Measurements from ENCODE around the gene AGRN.
A peak's percentile ranks its signal among the peaks of the same experiment; 100 is the strongest.

The AGRN gene

DNA sequence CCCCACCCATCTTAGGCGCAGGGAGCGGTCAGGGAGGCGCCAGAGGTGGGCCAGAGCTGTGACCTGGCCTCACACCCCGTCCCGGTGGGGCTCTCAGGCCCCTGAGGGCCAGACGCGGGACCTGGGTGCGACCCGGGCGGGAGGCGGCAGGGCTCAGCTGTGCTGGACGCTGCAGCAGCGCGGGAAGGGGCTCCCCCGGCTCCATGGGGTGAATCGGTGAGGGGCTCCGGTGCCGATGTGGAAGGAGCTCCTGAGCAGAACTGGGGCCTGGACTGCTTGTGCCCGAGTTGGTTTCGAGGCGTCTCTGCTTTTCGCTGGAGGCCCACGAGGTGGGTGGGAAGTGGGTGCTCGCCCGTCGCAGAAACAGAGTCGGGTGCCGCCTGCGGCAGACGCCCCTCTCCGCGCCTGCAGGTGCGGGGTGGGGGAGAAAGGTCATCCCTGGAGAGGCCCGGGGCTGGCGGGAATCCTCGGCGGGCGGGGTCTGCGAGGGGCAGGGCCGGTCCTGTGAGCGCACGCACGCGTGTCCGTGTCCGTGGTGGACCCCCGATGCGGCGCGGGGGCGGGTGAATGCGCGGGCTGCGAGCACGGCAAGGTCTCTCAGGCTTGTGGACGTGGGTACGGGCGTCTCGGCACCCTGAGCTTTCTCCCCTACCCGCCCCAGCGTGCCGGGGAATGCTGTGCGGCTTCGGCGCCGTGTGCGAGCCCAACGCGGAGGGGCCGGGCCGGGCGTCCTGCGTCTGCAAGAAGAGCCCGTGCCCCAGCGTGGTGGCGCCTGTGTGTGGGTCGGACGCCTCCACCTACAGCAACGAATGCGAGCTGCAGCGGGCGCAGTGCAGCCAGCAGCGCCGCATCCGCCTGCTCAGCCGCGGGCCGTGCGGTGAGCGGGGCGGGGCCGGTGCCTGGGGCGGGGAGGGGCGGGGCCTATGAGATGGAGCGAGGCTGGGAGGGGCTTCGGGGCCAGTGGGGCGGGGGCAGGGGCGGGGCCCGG is 20.4 kb downstream of the AGRN start:
- peak overlapping the region; percentile 36; the same call in 1 of the 2 replicates for H3K9ac ChIP-seq (ENCODE audit: low read depth, low read length)
- H3K9me3 ChIP-seq (ENCODE audit: control insufficient read depth, insufficient read depth, low read length): no peaks in the 10 kb centered on the region
- H3K36me3 ChIP-seq (ENCODE audit: insufficient read depth, low read length): no peaks in the 10 kb centered on the region; the same call in 1 of the 2 replicates
- no peaks in the 10 kb centered on the region for H3K4me1 ChIP-seq (ENCODE audit: insufficient read depth, low read length)

DNA sequence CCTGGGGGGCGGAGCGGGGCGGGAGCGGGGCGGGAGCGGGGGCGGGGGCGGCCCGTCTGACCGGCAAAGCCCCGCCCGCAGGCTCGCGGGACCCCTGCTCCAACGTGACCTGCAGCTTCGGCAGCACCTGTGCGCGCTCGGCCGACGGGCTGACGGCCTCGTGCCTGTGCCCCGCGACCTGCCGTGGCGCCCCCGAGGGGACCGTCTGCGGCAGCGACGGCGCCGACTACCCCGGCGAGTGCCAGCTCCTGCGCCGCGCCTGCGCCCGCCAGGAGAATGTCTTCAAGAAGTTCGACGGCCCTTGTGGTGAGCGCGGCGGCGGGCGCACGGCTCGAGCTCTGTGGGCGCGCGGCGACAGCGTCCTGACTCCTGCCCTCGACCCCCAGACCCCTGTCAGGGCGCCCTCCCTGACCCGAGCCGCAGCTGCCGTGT is 21.2 kb downstream of the AGRN start:
- H3K9ac ChIP-seq (ENCODE audit: low read depth, low read length): no peak overlapping the region; the same call in 1 of the 2 replicates
- no peaks in the 10 kb centered on the region for H3K9me3 ChIP-seq (ENCODE audit: control insufficient read depth, insufficient read depth, low read length)
- H3K4me1 ChIP-seq (ENCODE audit: insufficient read depth, low read length): no peaks in the 10 kb centered on the region
- H3K36me3 ChIP-seq (ENCODE audit: insufficient read depth, low read length): peaks cover 6% of the 10 kb centered on the region; the same call in 1 of the 2 replicates

DNA sequence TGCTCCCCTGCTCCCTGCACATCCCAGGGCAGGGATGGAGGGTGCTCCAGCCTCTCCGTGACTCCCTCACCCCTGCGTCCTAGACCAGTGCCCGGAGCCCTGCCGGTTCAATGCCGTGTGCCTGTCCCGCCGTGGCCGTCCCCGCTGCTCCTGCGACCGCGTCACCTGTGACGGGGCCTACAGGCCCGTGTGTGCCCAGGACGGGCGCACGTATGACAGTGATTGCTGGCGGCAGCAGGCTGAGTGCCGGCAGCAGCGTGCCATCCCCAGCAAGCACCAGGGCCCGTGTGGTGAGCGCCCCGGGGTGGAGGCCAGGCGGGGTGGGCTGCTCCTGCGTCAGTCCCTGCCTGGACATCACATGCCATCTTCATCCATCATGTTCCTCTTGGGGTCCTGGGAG is 22.0 kb downstream of the AGRN start:
- H3K9me3 ChIP-seq (ENCODE audit: control insufficient read depth, insufficient read depth, low read length): no peaks in the 10 kb centered on the region
- no peaks in the 10 kb centered on the region for H3K4me1 ChIP-seq (ENCODE audit: insufficient read depth, low read length)
- H3K36me3 ChIP-seq (ENCODE audit: insufficient read depth, low read length): peaks cover 6% of the 10 kb centered on the region; the same call in 1 of the 2 replicates
- no peak overlapping the region for H3K9ac ChIP-seq (ENCODE audit: low read depth, low read length)

DNA sequence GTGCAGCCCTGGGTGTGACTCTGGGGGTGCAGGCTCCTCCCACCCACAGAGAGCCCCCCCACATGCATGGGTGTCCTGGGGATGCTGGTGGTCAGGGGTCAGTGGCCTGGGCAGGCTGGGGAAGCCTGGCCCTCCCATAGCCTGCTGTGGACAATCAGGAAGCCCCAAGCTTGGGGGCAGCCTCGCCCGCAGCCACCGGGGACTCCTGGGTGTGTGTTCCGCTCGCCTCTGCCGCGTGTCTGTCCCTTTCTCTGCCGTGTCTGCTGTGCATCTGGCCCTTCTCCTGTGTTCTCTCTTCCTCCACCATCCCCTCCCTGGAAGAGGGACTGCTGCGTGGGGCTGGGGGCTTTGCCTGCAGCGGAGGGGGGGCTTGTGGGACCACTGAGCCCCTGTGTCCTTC is 22.9 kb downstream of the AGRN start:
- no peak overlapping the region for H3K9ac ChIP-seq (ENCODE audit: low read depth, low read length)
- H3K36me3 ChIP-seq (ENCODE audit: insufficient read depth, low read length): peaks cover 6% of the 10 kb centered on the region; the same call in 1 of the 2 replicates
- no peaks in the 10 kb centered on the region for H3K9me3 ChIP-seq (ENCODE audit: control insufficient read depth, insufficient read depth, low read length)
- no peaks in the 10 kb centered on the region for H3K4me1 ChIP-seq (ENCODE audit: insufficient read depth, low read length)

DNA sequence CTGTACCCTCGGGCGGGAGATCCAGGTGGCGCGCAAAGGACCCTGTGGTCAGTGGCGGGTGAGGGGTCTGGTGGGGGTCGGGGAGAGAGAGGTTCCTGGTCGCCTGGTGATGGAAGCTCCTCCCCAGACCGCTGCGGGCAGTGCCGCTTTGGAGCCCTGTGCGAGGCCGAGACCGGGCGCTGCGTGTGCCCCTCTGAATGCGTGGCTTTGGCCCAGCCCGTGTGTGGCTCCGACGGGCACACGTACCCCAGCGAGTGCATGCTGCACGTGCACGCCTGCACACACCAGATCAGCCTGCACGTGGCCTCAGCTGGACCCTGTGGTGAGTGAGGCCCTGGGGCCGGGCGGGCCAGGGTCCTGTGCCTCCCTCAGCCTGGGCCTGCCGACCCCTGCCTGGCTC is 23.5 kb downstream of the AGRN start:
- Histone ChIP-seq H3K9me3 (ENCODE audit: control insufficient read depth, insufficient read depth, low read length) (no peaks in the 10 kb centered on the region), H3K9ac (ENCODE audit: low read depth, low read length) (no peak overlapping the region), H3K4me1 (ENCODE audit: insufficient read depth, low read length) (no peaks in the 10 kb centered on the region), H3K36me3 (ENCODE audit: insufficient read depth, low read length) (peaks cover 6% of the 10 kb centered on the region; the same call in 1 of the 2 replicates)

DNA sequence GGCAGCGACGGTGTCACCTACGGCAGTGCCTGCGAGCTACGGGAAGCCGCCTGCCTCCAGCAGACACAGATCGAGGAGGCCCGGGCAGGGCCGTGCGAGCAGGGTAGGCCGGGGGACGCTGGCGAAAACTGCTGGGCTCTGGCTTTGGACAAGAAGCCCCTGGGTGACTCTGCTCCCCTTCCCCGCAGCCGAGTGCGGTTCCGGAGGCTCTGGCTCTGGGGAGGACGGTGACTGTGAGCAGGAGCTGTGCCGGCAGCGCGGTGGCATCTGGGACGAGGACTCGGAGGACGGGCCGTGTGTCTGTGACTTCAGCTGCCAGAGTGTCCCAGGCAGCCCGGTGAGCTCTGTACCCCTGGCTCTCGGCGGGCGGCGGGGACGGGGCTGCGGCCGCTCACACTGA is 24.0 kb downstream of the AGRN start:
- Histone ChIP-seq H3K9me3 (ENCODE audit: control insufficient read depth, insufficient read depth, low read length) (no peaks in the 10 kb centered on the region), H3K4me1 (ENCODE audit: insufficient read depth, low read length) (no peaks in the 10 kb centered on the region), H3K9ac (ENCODE audit: low read depth, low read length) (no peak overlapping the region), H3K36me3 (ENCODE audit: insufficient read depth, low read length) (peaks cover 6% of the 10 kb centered on the region; the same call in 1 of the 2 replicates)

DNA sequence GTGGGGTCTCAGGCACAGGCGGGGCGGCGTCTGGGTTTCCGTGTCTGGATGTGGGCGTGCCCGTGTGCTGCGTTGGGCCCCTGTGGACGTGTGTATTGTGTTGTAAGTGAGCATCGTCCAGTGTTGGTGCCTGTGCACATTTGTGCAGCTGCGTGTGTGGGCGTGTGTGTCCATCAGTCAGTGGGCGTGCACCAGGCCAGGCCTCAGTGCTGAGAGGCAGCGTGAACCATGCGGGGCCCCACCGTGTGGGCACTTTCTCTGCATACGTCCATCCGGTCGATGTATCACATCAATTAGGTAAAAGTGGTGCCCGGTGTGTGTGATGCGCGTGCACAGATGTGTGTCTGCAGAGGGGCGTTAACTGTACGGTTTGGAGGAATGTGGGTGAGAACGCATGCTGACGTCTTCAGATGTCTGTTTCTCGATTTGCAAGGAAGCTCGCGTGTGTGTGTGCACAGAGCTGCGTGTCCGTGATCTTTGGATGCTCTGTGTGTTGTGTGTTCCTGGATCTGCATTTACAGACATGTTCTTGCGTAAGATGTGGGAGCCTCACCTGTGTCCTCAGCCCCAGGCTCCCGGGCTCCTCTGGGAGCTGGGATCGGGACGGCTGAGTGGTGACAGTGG is 24.6 kb downstream of the AGRN start:
- H3K9me3 ChIP-seq (ENCODE audit: control insufficient read depth, insufficient read depth, low read length): no peaks in the 10 kb centered on the region
- peaks cover 6% of the 10 kb centered on the region; the same call in 1 of the 2 replicates for H3K36me3 ChIP-seq (ENCODE audit: insufficient read depth, low read length)
- H3K9ac ChIP-seq (ENCODE audit: low read depth, low read length): no peak overlapping the region
- no peaks in the 10 kb centered on the region for H3K4me1 ChIP-seq (ENCODE audit: insufficient read depth, low read length)

DNA sequence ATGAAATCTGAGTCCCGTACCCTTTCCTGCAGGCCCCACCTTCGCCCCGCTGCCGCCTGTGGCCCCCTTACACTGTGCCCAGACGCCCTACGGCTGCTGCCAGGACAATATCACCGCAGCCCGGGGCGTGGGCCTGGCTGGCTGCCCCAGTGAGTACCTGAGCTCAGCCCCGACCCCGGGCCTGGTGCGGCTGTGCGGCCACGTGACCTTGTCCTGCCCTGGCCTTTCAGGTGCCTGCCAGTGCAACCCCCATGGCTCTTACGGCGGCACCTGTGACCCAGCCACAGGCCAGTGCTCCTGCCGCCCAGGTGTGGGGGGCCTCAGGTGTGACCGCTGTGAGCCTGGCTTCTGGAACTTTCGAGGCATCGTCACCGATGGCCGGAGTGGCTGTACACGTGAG is 25.2 kb downstream of the AGRN start:
- Histone ChIP-seq H3K4me1 (ENCODE audit: insufficient read depth, low read length) (no peaks in the 10 kb centered on the region), H3K36me3 (ENCODE audit: insufficient read depth, low read length) (peaks cover 6% of the 10 kb centered on the region; the same call in 1 of the 2 replicates), H3K9me3 (ENCODE audit: control insufficient read depth, insufficient read depth, low read length) (no peaks in the 10 kb centered on the region), H3K9ac (ENCODE audit: low read depth, low read length) (no peak overlapping the region)

DNA sequence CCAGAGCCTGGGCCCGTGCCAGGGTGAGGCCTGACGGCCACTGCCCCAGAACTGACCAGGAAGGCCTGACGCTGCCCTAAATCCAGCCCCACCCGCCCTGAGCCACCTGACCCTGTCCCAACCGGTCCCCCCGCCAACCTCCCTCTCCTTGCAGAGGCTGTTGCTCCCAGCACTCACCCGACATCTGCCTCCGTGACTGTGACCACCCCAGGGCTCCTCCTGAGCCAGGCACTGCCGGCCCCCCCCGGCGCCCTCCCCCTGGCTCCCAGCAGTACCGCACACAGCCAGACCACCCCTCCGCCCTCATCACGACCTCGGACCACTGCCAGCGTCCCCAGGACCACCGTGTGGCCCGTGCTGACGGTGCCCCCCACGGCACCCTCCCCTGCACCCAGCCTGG is 26.3 kb downstream of the AGRN start:
- Histone ChIP-seq H3K9ac (ENCODE audit: low read depth, low read length) (no peak overlapping the region), H3K4me1 (ENCODE audit: insufficient read depth, low read length) (no peaks in the 10 kb centered on the region), H3K9me3 (ENCODE audit: control insufficient read depth, insufficient read depth, low read length) (no peaks in the 10 kb centered on the region), H3K36me3 (ENCODE audit: insufficient read depth, low read length) (peaks cover 6% of the 10 kb centered on the region; the same call in 1 of the 2 replicates)

DNA sequence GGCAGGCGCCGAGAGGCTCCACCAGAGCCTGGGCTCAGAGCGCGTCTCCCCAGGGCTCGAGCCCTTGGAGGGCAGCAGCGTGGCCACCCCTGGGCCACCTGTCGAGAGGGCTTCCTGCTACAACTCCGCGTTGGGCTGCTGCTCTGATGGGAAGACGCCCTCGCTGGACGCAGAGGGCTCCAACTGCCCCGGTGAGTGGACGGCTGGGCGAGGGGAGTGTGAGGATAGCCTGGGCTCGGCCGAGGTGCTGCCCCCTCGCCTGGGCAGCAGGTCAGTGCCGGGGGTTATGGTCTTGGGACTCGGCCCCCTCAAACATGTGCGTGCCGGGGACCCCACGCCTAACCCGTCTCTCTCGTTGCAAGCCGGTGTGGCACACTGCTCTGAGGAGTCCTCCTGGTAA is 26.8 kb downstream of the AGRN start:
- no peaks in the 10 kb centered on the region for H3K4me1 ChIP-seq (ENCODE audit: insufficient read depth, low read length)
- H3K9me3 ChIP-seq (ENCODE audit: control insufficient read depth, insufficient read depth, low read length): no peaks in the 10 kb centered on the region
- H3K36me3 ChIP-seq (ENCODE audit: insufficient read depth, low read length): peaks cover 6% of the 10 kb centered on the region; the same call in 1 of the 2 replicates
- no peak overlapping the region for H3K9ac ChIP-seq (ENCODE audit: low read depth, low read length)

DNA sequence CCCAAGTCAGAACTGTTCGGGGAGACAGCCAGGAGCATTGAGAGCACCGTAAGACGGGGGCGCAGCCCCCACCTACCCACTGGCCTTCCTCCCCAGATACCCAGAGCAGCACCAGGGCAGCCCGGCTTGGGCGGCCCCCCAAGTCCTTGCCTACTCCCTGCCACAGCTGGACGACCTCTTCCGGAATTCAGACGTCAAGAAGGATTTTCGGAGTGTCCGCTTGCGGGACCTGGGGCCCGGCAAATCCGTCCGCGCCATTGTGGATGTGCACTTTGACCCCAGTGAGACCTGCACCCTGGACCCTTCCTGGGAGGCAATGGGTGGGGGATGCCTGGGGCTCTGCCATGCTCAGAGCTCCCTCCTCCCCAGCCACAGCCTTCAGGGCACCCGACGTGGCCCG is 27.5 kb downstream of the AGRN start:
- peaks cover 12% of the 10 kb centered on the region for H3K36me3 ChIP-seq (ENCODE audit: insufficient read depth, low read length)
- H3K9me3 ChIP-seq (ENCODE audit: control insufficient read depth, insufficient read depth, low read length): no peaks in the 10 kb centered on the region
- H3K4me1 ChIP-seq (ENCODE audit: insufficient read depth, low read length): no peaks in the 10 kb centered on the region
- H3K9ac ChIP-seq (ENCODE audit: low read depth, low read length): no peak overlapping the region

DNA sequence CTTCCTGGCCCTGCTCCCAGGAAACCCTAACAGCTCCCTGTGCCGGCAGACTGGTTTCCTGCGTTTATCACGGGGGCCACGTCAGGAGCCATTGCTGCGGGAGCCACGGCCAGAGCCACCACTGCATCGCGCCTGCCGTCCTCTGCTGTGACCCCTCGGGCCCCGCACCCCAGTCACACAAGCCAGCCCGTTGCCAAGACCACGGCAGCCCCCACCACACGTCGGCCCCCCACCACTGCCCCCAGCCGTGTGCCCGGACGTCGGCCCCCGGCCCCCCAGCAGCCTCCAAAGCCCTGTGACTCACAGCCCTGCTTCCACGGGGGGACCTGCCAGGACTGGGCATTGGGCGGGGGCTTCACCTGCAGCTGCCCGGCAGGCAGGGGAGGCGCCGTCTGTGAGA is 28.0 kb downstream of the AGRN start:
- Histone ChIP-seq H3K36me3 (ENCODE audit: insufficient read depth, low read length) (peaks cover 12% of the 10 kb centered on the region; the same call in 1 of the 2 replicates), H3K9ac (ENCODE audit: low read depth, low read length) (no peak overlapping the region), H3K4me1 (ENCODE audit: insufficient read depth, low read length) (no peaks in the 10 kb centered on the region), H3K9me3 (ENCODE audit: control insufficient read depth, insufficient read depth, low read length) (no peaks in the 10 kb centered on the region)

DNA sequence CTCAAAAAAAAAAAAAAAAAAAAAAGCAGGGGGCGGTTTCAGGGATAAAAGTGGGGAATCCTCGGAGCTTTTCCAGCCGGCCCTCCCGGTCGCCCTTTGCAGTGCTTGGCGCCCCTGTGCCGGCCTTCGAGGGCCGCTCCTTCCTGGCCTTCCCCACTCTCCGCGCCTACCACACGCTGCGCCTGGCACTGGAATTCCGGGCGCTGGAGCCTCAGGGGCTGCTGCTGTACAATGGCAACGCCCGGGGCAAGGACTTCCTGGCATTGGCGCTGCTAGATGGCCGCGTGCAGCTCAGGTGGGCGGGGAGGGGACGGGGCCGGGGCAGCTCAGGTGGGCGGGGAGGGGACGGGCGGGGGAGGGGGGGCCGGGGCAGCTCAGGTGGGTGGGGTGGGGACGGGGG is 28.8 kb downstream of the AGRN start:
- no peaks in the 10 kb centered on the region for H3K9me3 ChIP-seq (ENCODE audit: control insufficient read depth, insufficient read depth, low read length)
- H3K4me1 ChIP-seq (ENCODE audit: insufficient read depth, low read length): no peaks in the 10 kb centered on the region
- H3K9ac ChIP-seq (ENCODE audit: low read depth, low read length): no peak overlapping the region
- H3K36me3 ChIP-seq (ENCODE audit: insufficient read depth, low read length): peaks cover 12% of the 10 kb centered on the region; the same call in 1 of the 2 replicates

DNA sequence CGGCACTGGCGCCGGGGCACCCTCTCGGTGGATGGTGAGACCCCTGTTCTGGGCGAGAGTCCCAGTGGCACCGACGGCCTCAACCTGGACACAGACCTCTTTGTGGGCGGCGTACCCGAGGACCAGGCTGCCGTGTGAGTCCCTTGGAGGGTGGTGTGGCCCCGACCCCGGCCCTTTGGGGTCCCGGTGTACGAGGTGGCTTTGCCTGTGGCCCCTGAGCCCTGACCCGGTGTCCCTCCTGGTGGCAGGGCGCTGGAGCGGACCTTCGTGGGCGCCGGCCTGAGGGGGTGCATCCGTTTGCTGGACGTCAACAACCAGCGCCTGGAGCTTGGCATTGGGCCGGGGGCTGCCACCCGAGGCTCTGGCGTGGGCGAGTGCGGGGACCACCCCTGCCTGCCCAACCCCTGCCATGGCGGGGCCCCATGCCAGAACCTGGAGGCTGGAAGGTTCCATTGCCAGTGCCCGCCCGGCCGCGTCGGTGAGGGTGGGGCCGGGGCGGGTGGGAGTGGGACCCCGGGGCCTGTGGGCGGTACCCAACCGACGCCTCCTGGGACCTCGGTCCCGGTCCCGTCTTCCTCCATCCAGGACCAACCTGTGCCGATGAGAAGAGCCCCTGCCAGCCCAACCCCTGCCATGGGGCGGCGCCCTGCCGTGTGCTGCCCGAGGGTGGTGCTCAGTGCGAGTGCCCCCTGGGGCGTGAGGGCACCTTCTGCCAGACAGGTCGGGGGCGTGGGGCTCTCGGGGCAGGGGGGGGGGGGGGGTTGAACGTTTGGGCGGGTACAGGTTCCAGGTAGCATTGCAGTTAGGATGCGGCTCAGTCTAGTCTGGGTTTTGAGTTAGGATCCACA is 29.6 kb downstream of the AGRN start:
- Histone ChIP-seq H3K36me3 (ENCODE audit: insufficient read depth, low read length) (peaks cover 12% of the 10 kb centered on the region; the same call in 1 of the 2 replicates), H3K9ac (ENCODE audit: low read depth, low read length) (no peak overlapping the region), H3K9me3 (ENCODE audit: control insufficient read depth, insufficient read depth, low read length) (no peaks in the 10 kb centered on the region)

More for the DNA sequence above, 29.6 kb downstream of the AGRN start:
- H3K4me1 ChIP-seq (ENCODE audit: insufficient read depth, low read length): no peaks in the 10 kb centered on the region
